IPS-11a (cell line): ENCODE measurements around the gene PRCP.

Source experiments
- H3K4me3 ChIP-seq: one replicate; pipeline ENCODE4 v1.5.1; 2013; ENCODE audit warnings: low read depth, low read length, control low read depth

PRCP gene

DNA sequence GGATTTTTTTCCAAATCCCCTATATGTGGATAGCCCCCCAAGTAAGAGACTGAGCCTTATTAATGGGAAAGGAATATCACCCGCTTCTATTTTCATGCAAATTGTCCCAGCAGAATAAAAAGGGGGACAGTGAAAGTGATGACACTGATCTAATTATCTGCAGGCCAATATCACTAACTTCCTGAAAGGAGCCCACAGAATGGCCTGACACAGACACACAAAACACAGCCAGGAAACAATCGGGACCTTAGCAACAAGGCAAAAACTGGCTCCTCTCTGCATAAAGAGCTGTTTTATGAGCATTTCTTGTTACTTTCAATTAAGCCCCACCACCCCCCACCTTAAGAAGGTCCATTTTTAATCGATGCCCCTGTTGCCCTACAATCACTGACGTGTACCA is 112.2 kb downstream of the PRCP start:
- H3K4me3 ChIP-seq, result no peak overlapping the region

DNA sequence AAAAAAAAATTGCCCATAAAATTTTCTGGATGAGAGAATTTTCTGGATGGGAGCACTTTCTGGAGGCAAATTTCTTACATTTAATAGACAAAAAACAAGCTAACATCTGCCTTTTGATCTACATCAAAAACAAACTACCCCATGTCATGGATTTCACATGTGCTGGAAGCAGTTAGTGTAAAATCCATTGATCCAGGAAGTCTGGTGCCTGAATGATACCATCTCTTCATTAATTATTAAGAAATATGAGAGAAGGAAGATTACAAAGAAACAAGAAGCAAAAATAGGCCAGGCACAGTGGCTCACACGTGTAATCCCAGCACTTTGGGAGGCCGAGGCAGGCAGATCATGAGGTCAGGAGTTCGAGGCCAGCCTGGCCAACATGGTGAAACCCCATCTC is 113.4 kb downstream of the PRCP start:
- no peak overlapping the region for H3K4me3 ChIP-seq

DNA sequence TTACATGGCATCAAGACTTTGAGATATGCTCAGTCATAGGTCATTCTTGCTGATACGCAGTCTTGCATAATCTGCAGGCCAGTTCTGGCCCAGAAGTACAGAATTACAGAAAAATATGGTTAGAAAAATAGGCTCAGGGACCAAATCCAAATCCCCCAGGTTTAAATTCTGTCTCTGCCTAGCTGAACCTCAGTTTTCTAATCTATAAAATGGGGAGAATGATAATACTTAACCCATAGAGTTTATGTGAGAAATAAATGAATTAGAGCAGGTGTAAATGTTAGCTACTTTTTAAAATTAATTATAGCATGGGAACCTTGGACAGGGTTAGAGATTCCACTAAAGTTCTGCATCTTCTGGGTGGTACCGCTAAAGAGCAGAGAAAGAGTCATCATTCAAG is 114.2 kb downstream of the PRCP start:
- H3K4me3 ChIP-seq, result no peak overlapping the region

DNA sequence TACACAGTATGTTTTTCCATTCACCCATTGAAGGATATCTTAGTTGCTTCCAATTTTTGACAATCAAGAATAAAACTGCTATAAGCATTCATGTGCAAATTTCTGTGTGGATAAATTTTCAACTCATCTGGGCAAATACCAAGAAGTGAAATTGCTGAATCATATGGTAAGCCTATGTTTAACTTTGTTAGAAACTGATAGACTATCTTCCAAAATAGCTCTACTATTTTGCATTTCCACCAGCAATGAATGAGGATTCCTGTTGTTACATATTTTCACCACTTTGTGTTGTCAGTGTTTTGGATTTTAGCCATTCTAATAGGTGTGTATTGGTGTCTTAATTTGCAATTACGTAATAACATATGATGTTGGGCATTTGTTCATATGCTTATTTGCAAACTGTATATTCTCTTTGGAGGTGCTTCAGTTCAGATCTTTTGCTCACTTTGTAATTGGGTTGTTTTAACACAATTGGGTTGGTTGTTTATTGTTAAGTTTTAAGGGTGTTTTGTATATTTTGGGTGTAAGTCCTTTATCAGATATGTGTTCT is 117.3 kb downstream of the PRCP start:
- no peak overlapping the region for H3K4me3 ChIP-seq

DNA sequence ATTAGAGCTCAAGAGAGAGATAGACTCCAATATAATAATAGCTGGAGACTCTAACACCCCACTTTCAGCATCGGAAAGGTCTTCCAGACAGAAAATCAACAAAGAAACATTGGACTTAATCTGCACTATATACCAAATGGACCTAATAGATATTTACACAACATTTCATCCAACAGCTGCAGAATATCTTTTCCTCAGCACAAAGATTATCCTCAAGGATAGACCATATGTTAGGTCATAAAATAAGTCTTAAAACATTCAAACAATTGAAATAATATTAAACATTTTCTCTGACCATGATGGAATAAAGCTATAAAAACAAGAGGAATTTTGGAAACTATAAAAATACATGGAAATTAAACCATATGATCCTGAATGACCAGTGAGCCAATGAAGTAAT is 121.5 kb downstream of the PRCP start:
- no peak overlapping the region for H3K4me3 ChIP-seq

DNA sequence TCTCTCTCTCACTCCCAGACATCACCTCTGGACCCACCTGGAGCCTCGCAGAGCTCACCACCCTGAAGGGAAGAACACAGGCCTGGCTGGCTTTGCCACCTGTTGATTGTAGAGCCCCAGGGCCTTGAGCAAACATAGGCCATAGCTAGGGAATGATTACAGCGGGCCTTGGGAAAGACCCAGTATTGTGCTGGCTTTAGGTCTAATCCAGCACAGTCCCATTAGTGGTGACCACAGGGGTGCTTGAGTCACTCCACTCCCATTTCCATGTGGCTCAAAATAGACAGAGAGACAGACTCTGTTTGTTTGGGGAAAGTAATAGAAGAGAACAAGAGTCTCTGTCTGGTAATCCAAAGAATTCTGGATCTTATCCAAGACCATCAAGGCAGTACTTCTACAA is 123.9 kb downstream of the PRCP start:
- H3K4me3 ChIP-seq, result no peak overlapping the region

DNA sequence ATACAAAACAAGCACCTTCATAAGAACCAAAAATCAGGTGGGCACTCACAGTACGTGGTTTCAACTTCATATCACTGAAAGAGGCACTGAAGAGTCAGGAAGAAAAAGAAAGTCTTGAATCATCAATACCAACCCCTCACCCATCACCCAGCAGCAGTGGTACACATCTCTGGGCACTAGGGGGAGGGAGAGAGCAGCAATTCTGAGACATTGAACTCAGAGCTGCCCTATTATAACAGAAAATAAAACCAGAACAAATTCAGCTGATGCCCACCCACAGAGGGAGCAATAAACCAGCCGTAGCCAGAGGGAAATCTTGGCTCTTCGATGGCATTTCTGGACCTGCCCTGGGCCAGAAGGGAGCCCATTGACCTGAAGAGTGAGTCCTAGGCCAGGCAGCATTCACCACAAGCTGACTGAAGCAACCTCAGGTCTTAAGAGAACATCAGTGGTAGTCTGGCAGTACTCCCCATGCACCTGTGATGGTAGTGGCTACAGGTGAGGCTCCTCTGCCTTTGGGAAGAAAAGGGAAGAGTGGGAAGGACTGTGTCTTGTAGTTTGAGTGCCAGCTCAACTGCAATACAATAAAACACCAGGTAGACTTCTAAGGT is 124.4 kb downstream of the PRCP start:
- H3K4me3 ChIP-seq, result no peak overlapping the region

DNA sequence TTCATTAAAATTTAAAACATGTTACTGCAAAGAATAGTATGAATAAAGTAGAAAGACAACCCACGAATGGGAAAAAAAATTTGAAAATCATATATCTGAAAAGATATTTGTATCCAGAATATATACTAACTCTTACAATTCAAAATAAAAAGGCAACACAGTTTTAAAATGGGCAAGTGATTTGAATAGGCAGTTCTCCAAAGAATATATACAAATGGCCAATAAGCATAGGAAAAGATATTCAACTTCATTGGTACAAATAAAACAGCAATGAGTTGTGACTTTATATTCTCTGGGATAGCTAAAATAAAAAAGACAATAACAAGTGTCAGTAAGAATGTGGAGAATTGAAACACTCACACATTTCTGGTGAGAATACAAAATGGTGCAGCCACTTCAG is 125.0 kb downstream of the PRCP start:
- no peak overlapping the region for H3K4me3 ChIP-seq
